Stimulated activated CD8-positive, alpha-beta memory T cell treated with anti-CD3 and anti-CD28 coated beads, Interleukin-4, amount 100 ng/mL, for 1 hour (primary cell): ENCODE data around the gene MEGF6.

Experiments used
- DNase-seq, 2 donors: peaks; one replicate each; pipeline ENCODE4 v3.0.0-alpha.2; 2020; ENCODE audit warnings: low read depth in 2 of 2, low spot score in 1 of 2

The MEGF6 gene

GRCh38 chr1:3490046-3490745 is 121.1 kb downstream of the MEGF6 start:
- DNase-seq, result no peak

DNA sequence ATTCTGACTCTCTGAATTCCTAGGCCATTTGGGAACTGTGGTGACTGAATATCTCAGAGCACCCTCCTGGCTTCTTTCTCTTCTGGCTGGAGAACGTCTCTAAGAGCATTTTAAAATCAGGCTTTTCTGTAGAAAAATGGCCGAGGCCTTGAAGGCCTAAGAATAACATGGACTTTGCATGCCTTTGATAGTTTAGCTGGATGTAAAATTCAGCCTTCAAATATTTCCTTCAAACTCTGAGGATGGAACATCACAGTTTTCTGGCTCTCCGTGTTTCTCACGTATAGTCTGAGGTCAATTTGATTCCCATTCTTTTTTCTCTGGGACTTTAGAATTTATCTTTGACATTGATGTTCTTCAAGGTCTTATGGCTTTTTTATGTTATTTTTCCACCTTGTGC is 122.9 kb downstream of the MEGF6 start:
- no peak for DNase-seq

DNA sequence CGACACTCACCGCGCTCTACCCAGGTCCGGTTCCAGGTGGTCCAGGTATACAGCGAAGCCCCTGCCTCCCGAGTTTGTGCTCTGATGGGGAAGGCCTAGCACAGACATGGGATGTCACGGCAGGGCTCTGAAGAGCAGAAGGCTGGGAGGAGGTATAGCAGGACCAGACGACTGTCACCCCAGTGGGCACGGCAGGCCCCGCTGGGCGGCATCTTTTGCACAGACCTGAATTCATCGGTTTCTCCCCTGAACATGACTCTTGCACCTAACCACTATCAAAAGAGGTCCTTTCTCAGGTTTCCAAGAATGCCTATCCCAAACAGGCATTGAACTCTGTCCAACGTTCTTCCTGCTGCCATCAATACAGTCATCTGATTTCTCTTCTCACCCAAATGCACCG is 126.3 kb downstream of the MEGF6 start:
- DNase-seq, result no peak

DNA sequence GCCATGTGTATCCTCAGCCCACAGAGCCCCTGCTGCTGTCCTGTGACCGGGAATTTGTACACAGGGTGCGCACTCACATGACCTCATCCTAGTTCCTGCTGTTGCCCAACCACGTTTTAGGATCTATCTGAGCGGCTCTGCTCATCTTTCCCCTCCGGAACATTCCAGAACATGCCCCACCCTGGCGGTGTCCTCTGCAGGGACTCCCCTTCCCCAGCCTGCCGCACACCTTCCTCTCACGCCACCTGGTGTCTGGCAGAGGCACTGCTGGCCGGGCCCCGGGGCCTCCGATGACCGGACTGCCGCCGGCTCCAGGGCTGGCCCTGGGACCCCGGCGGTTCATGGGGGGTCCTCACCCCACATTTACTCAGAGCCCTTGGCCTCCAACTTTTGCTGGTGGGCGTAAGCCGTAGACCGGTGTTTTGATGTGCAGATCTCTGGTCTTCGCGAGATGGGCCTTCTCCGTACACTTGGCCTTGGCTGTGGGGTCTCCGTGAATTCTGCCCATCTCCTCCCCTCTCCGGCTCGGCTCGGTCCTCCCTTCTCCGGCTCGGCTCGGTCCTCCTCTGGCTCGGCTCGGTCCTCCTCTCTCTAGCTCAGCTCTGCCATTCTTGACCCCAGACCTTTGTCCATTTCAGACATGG is 127.4 kb downstream of the MEGF6 start:
- DNase-seq, result no peak

- no peak for DNase-seq
These were observed 127.9 kb downstream of the MEGF6 start for GRCh38 chr1:3483380-3483779.

DNA sequence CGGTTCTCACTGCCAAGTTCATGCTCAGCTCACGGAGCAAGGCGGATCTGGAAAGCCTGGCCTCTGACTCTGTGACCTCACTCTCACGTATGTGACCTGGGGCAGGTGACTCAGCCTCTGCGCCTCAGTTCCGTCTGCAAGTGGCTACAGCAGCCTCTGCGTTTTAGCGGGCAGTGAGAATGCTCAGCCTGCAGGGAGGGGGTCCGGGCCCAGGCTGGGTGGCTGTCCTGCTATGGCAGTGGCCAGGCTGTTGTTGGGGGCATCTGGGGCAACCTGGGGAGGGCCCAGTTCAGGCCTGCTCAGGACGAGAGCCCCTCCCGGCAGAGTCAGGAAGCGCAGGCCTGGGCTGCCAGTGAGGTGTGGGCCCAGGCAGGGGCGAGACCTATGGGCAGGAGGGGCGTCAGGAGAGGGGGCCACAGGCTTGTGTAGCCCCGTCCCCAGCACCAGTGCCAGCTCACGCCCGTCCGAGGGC is 128.9 kb downstream of the MEGF6 start:
- DNase-seq, result no peak

DNA sequence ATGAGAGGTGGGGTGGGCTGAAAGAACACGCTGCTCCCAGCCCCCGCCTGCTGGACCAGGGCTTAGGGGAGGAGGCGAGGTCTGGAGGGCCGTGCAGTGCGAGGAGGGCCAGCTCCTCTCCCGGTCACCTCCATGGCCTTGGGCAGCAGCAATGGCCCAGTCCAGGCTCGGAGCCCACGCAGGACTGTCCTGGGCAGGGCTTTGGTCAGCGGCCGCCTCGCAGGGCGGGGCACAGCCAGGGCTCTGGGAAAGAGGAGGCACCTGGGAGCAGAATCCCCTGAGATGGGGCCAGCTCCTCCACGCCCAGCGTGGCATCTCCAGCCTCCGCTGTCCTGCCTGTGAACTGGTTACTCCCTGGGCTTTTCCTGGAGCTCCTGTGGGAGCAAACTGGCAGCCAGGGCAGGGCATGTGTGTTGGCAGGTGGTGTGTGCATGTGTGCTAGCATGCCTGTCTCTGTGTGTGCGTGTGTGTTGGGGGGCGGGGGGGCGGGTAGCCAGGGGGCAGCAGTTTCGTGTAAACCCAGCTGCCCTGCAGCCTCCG is 129.4 kb downstream of the MEGF6 start:
- no peak for DNase-seq

GRCh38 chr1:3481046-3481445 is 130.3 kb downstream of the MEGF6 start:
- no peak for DNase-seq

DNA sequence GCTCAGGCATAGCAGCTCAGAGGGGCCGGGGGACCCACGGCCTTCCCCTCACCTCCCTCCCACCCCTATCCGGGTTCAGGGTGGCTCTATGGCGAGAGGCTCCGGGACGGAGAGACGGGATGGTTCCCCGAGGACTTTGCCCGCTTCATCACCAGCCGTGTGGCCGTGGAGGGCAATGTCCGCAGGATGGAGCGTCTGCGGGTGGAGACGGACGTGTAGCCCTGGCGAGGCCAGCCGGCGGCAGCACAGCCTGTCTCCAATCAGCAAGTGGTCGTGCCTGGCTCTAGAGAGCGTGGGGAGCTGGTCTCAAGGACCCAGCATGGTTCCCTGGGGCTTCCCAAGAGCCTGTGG is 131.0 kb downstream of the MEGF6 start:
- no peak for DNase-seq

DNA sequence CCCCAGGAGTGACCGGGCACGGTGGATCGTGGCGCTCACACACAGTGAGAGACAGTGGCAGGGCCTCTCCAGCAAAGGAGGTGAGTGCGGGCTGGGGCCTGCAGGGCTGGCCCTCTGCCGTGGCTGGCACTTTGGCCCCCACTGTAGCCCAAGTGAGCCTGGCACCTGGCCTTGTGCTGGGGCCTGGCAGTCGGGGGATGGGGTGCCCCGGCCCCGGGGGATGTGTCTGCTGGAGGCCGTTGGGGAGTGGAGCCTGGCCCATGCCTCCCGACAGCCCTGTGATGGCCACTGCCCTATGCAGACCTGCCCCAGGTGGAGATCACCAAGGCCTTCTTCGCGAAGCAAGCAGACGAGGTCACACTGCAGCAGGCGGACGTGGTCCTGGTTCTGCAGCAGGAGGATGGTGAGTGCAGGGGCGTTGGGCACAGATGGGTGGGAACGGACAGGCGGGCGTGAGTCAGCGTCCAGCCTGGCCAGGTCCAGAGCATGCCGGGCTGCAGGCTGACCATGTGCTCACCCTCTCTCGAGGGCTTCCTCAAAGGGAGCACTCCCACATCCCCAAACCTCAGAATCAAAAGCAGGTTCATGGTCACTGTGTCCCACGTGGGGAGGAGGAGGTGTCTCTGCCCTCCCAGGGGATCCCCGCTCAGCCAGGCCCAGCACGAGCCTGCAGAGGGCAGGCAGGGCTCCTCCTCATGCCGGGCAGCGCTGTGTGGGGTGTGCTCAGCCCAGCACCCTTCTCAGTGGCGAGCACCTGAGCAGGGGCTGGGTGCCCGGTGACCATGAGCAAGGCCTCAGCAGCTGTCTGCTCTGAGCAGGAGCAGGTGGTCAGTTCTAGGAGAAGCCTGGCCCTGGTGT is 131.6 kb downstream of the MEGF6 start:
- DNase-seq, result no peak

DNA sequence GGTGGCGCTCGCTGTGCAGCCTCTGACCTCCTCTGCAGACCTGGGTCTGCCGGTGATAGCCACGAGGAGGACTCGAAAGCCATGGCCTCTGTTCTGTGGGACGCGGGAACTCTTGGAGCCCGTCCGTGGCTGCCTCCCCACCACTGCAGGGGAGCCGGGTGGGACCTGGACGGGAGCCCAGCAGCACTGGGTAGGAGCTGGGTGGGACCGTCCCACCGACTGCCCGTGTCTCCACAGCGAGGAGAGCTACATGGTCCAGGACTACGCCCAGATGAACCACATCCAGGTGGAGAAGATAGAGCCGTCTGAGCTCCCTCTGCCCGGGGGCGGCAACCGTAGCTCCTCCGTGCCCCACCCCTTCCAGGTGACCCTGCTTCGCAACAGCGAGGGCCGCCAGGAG is 133.1 kb downstream of the MEGF6 start:
- DNase-seq, result no peak

- no peak for DNase-seq
These were observed 133.9 kb downstream of the MEGF6 start for GRCh38 chr1:3477241-3477995.

DNA sequence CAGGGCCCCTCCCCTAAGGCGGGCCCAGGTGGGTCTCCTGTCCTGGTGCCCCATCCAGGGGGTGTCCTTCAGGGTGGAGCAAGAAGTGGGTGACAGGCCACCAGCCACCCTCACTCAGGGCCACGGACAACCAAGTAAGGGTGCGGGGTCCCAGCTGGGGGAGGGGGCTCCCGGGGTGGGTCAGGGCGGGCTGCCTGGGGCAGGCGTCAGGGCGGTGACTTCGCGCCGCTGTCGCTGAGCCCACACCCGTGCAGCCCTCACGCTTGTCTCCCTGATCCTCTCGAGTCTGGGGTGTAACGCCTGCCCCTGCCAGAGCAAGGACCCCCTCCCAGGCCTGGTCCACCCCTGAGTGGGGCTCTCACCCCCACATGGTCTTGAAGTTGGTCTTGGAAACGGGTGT is 134.6 kb downstream of the MEGF6 start:
- DNase-seq, result no peak

- DNase-seq, result no peak
These were observed 135.3 kb downstream of the MEGF6 start for GRCh38 chr1:3475839-3476573.

DNA sequence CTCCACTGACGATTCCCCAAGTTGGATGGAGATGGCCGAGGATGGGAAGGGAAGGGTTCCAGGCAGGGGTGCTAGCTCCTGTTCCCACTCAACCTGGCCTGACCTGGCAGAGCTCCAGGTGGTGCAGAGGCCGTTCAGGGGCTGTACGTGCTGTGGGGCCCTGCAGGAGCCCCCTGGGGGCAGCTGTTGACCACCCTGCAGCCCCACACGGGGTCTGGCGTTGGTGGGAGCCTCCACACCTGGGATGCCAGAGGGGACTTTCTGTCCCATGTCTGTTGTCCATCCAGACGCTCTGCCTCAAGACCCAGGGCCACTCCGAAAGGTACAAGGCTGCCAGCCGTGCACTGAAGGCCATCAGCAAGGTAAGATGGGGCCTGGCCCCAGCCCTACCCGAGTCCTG is 136.9 kb downstream of the MEGF6 start:
- no peak for DNase-seq

DNA sequence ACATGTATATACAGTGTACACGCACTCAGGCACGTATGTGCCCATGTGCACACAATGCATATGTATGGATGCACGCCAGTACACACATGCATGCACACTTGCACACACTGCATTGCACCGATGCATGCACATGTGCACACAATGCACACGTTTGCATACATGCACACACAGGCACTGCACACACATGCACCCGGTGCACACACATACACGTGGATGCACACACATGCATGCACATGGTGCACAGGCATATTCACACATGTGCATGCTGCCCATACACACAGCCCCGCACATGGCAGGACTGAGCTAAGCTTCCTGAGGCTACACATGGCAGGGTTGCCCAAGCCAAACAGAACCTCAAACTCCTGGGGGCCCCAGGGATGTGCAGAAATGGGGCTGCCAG is 137.3 kb downstream of the MEGF6 start:
- no peak for DNase-seq

DNA sequence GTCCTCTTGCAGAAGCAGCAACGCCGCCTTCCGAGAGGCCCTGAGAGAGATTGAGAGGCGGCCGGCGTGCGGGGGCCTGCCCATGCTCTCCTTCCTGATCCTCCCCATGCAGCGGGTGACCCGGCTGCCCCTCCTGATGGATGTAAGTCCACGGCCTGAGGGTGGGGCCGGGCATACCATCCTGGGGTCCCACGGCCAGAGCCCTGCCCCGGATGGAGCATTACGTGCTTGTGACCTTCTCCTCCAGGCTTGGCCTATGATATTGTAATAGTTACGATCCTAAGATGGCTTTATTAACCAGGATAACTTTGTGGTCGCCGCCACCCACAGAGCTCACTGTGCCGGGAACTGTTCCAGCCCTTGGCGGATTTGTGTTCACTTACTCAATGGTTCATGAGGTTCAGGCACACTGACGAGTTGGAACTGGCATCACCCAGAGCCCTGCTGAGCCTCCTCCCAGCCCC is 137.9 kb downstream of the MEGF6 start:
- no peak for DNase-seq

DNA sequence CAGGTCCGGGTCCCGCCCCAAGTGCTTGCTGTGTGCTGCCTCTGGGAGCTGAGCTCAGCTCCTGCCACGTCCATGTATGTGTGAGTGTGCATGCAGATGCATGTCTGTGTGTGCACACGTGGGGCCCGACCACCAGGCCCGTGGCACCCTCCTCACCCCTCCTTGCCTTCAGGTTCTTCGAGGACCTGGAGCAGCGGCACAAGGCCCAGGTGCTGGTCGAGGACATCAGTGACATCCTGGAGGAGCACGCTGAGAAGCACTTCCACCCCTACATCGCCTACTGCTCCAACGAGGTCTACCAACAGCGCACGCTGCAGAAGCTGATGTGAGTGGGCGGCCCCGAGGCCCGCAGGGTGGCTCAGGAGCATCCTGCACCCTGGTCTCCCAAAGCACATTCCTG is 138.4 kb downstream of the MEGF6 start:
- DNase-seq, result no peak

DNA sequence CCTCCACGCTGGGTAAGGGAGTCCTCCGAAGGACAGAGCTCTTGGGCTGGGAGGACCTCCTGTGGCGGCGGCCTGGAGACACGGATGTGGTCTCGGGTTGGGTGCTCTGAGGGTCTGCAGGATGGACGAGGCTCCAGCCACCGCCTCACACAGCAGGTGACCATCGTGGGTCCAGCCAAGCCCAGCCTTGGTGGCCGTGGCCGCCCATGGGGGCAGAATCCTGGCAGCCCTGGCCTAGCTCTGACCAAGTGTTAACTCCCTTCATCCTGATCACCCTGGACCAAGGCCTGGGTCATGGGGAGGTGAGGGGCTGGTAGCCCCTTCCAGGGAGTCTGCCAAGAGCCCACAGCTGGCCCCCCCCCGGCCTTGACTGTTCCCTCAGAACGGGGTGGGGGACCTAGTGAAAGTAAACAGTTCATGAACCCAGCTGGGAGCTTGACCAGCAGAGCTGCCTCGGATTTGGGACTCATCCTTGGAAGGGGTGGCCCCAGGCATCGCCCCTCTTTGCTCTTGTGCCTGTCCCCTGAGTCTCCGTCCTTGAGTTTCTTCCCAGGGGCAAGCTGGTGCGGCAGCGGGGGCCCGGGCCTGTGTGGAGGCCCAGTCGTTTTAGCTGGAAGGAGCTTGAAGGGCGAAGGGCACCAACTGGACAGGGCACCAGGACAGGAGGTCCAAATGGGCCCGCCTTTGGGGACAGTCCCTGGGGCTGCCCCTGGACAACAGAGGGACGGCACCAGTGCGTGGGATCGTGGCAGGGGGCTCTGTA is 139.0 kb downstream of the MEGF6 start:
- no peak for DNase-seq
